Uterus (tissue), 2 donors: ENCODE data around the gene C1QTNF1.

Experiments
- POLR2A ChIP-seq, 2 donors: fragments of 450-650 bp; IDR thresholded peaks; one replicate each; pipeline ENCODE4 v1.6.1; 2016; ENCODE audit warnings: antibody characterized with exemption in 2 of 2, mild to moderate bottlenecking in 1 of 2, moderate library complexity in 1 of 2
- TF ChIP-seq, protein P1 (sequence below), 4 experiments: fragments of 200-600 bp in 2 of 4; fragments of 450-650 bp in 2 of 4; sonication (generic) in 2 of 4; IDR thresholded peaks; one replicate each; pipeline ENCODE4 v1.5.1; 2016 to 2019; ENCODE audit warnings: antibody characterized with exemption in 4 of 4, mild to moderate bottlenecking in 2 of 4, moderate library complexity in 1 of 4

DNA sequence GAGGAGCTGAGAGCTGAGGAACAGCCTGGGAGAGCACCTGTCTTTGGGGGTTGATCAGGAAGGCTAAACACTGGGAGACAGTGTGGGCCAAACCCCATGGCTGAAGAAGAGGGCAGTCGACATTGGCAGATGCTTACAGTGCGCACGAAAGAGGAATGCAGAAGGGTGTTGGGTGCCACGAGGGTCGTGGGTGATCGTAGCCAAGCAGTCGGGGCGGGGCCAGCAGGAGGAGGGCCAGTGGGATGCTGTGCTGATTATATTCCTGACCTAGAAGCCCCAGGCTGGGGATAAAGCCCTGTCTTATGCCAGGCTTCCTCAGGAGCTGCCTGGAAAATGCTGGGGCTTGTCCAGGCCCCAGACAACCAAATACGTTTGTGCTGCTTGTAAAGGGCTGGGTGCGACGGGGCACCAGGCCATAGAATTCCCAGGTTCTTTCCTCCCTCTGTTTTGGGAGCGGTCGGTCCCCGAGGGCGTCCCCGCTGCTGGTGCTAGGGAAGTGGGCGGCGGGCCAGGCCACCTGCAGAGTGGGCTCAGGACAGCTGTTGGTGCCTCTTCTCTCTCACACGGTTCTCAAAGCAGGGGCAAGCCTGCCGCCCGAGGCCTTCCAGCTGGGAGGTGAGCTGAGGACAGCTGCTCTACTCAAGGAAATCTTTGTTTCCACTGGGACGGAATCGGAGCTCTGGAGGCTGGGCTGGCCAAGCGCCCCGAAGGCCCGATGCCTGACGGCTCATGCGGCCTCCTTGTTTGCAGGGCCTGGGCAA is 10.0 kb downstream of the C1QTNF1 start:
- TF ChIP-seq POLR2A (IDR thresholded peaks at IDR 0.05) = no peak
- TF ChIP-seq, protein P1, sequence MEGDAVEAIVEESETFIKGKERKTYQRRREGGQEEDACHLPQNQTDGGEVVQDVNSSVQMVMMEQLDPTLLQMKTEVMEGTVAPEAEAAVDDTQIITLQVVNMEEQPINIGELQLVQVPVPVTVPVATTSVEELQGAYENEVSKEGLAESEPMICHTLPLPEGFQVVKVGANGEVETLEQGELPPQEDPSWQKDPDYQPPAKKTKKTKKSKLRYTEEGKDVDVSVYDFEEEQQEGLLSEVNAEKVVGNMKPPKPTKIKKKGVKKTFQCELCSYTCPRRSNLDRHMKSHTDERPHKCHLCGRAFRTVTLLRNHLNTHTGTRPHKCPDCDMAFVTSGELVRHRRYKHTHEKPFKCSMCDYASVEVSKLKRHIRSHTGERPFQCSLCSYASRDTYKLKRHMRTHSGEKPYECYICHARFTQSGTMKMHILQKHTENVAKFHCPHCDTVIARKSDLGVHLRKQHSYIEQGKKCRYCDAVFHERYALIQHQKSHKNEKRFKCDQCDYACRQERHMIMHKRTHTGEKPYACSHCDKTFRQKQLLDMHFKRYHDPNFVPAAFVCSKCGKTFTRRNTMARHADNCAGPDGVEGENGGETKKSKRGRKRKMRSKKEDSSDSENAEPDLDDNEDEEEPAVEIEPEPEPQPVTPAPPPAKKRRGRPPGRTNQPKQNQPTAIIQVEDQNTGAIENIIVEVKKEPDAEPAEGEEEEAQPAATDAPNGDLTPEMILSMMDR (IDR thresholded peaks at IDR 0.05) = no peak
